HG03342 (cell line): Measurements from ENCODE around the gene ZNF503.

Experiments
- ATAC-seq: cut with Tn5 transposase; IDR thresholded peaks from one replicate; pipeline ENCODE4 v1.9.1; 2021; ENCODE audit warnings: mild to moderate bottlenecking, moderate library complexity; ENCODE audit not compliant: unreplicated experiment

ZNF503 gene

GRCh38 chr10:75401569-75402485 lies at the start of gene ZNF503:
ZNF503 (minus strand) TSS chr10:75401764; CDS start chr10:75401419, 345 bp downstream.
- ATAC-seq, result peak; percentile 49

GRCh38 chr10:75450644-75451640 lies 49.4 kb upstream of the ZNF503 start:
- no peak for ATAC-seq

GRCh38 chr10:75450075-75450445 lies 48.5 kb upstream of the ZNF503 start:
- no peak for ATAC-seq

GRCh38 chr10:75449382-75450074 lies 48.0 kb upstream of the ZNF503 start:
- no peak for ATAC-seq

- ATAC-seq, result no peak
Measured at GRCh38 chr10:75448166-75448565, 46.6 kb upstream of the ZNF503 start.

GRCh38 chr10:75446508-75446907 lies 44.9 kb upstream of the ZNF503 start:
- no peak for ATAC-seq

GRCh38 chr10:75444781-75445386 lies 43.3 kb upstream of the ZNF503 start:
- no peak for ATAC-seq

- ATAC-seq, result no peak
Measured at GRCh38 chr10:75443362-75443761, 41.8 kb upstream of the ZNF503 start.

GRCh38 chr10:75441682-75442081 lies 40.1 kb upstream of the ZNF503 start:
- ATAC-seq, result no peak

- no peak for ATAC-seq
Measured at GRCh38 chr10:75441196-75441595, 39.6 kb upstream of the ZNF503 start.

GRCh38 chr10:75440271-75440793 lies 38.8 kb upstream of the ZNF503 start:
- ATAC-seq, result no peak

- no peak for ATAC-seq
Measured at GRCh38 chr10:75439811-75440210, 38.2 kb upstream of the ZNF503 start.

- no peak for ATAC-seq
Measured at GRCh38 chr10:75438275-75438674, 36.7 kb upstream of the ZNF503 start.

GRCh38 chr10:75437693-75438092 lies 36.1 kb upstream of the ZNF503 start:
- ATAC-seq, result no peak

GRCh38 chr10:75436896-75437295 lies 35.3 kb upstream of the ZNF503 start:
- ATAC-seq, result no peak

- no peak for ATAC-seq
Measured at GRCh38 chr10:75435291-75435690, 33.7 kb upstream of the ZNF503 start.

GRCh38 chr10:75434291-75434690 lies 32.7 kb upstream of the ZNF503 start:
- ATAC-seq, result no peak

- ATAC-seq, result no peak
Measured at GRCh38 chr10:75433216-75433615, 31.7 kb upstream of the ZNF503 start.

GRCh38 chr10:75432763-75433162 lies 31.2 kb upstream of the ZNF503 start:
- no peak for ATAC-seq

- ATAC-seq, result no peak
Measured at GRCh38 chr10:75432176-75432575, 30.6 kb upstream of the ZNF503 start.
